ENCODE measurements around the gene NUP98.

DNA sequence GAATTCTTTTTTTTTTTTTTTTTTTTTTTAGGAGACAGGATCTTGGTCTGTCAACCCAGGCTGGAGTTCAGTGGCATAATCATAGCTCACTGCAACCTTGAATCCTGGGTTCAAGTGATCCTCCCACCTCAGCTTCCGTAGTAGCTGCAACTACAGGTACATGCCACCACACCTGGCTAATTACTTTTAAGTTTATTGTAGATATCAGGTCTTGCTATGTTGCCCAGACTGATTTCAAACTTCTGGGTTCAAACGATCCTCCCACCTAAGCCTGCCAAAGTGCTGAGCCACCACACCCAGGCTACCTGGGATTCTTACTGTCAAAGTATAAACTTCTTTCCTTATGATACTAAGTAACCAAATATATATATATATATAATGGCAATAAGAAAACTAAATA is 75.3 kb downstream of the NUP98 start:
- TF ChIP-seq YY1 (IDR thresholded peaks at IDR 0.05; ENCODE audit: insufficient read depth, insufficient read length) (no peak), SUZ12 (IDR thresholded peaks at IDR 0.05; ENCODE audit: extremely low read depth, insufficient read depth, insufficient read length) (no peak)
